NCI-H460 (cell line): ENCODE measurements around the gene CPA1. TPM values are rescaled to one million over a fixed set of nuclear protein-coding genes. Genes with fewer than 3 reads are reported as not detected.
"Not testable (repeated sequence)": the region's sequence is repeated elsewhere in the genome, so short reads cannot be mapped to it uniquely, and the experiment has no call there.

Experiments used
- DNase-seq: peaks from one replicate; pipeline ENCODE4 v3.0.0-alpha.2; 2016; ENCODE audit warnings: low read depth; ENCODE audit errors: extremely low read depth
- total RNA-seq: library from RNA; depleted of rRNA; stranded (reverse); fragments of >200 nt; shearing (Covaris generic); gene quantifications from 2 replicates; pipeline ENCODE4 v1.2.3, GENCODE V29; 2014

The CPA1 gene
- total RNA-seq, 1 experiment from 2014 or later = not detected

DNA sequence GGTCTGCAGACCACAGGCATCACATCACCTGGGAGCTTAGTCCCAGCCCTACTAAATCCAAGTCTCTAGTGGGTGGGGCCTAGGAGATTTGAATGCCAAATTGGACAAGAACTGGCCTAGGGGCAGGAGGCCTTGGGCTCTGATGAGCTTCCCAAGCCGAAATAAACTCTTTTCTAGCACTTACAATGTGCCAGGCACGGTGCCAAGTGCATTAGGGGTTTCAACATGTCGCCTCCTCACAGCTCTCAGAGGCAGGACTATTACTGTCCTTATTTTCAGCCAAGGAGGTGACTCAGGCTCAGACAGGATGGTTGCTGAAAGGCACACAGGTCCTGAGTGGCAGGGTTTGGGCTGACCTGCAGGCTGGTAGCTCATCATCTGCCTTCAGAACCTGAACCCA is 9.2 kb upstream of the CPA1 start:
- no peak for DNase-seq

- DNase-seq = no peak
Observed at GRCh38 chr7:130372402-130373165, 7.7 kb upstream of the CPA1 start.

GRCh38 chr7:130374507-130374906 is 5.8 kb upstream of the CPA1 start:
- no peak for DNase-seq

- not testable (repeated sequence) for DNase-seq
Observed at GRCh38 chr7:130376461-130376860, 3.8 kb upstream of the CPA1 start.

DNA sequence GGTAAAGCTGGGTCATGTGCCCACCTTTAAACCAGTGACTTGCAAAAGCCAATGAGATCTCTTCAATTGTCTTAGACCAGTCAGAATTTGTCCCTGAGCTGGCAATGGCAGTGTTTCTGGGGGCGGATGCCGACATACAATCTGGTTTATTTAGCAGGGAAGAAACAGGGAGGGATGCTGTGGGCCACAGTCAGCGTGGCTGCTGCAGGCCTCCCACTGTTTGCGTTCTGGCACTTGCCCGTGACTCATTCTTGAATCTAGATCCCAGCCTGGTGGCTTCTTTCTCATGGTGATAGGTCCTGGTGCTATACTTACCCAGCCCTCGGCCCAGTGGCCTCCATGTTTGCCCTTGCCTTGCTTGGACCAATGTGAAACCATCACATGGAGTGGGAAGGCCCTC is 3.1 kb upstream of the CPA1 start:
- no peak for DNase-seq

GRCh38 chr7:130379019-130379418 is 1.3 kb upstream of the CPA1 start:
- DNase-seq = no peak

DNA sequence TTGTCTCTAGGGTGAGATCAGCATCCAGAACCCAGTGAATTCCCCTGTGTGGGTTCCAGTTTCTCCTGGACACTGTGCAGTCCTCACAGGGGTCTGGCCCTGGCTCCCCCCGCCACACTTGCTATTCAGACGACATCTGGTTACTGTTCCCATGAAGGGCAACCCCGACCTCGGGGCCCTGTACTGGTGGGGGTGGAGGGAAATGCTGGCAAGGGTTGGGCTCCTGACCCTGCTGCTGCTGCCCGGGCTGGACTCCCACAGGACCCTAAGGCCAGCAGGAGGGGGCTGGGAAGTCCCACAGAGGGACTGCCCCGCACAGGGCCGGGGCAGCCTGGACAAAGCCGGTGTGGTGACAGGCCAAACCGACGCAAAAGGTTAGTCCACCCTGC is 768 bp upstream of the CPA1 start:
- DNase-seq = no peak

- DNase-seq = no peak
Observed at GRCh38 chr7:130380861-130381455, 664 bp downstream of the CPA1 start.

DNA sequence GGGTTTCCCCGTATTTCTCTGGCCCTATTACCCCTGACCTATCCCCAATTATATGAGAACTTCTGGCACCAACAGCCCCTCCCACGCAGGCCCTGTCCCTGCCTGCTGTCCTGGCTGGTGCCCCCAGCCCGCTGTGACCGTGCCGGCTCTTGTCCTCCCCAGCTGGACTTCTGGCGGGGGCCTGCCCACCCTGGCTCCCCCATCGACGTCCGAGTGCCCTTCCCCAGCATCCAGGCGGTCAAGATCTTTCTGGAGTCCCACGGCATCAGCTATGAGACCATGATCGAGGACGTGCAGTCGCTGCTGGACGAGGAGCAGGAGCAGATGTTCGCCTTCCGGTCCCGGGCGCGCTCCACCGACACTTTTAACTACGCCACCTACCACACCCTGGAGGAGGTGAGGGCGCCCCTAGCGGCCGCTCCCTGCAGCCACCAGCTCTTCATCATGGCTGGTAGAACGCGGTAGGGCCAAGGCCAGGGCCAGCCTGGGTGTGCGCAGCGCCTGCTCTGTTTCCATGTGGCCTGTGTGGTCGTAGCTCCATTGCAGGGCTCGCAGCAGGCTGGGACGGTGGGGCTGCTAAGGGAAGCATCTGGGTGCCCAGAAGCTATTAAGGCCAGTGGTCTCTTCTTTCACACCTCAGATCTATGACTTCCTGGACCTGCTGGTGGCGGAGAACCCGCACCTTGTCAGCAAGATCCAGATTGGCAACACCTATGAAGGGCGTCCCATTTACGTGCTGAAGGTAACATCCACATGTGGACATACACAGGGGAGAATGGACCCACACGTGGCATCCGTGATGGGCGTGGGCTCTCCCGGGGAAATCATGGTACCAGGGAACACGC is 1.4 kb downstream of the CPA1 start:
- no peak for DNase-seq

- no peak for DNase-seq
Observed at GRCh38 chr7:130383187-130383980, 3.1 kb downstream of the CPA1 start.

DNA sequence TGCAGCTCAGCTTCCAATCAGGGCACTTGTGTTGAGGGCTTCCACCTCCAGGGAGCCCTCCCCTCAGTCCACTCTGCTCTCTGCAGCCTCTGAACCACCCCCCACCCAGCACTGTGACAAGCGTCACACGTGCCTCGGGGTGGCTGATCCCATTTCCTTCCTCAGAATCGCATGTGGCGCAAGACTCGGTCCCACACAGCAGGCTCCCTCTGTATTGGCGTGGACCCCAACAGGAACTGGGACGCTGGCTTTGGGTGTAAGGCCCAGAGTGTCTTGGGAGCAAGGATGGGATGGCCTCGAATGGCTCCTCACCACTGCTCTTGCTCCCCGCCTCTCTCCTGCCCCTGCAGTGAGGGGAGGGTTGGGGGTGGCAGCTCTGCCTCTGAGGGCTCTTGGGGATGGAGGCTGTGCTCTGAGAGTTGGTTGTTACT is 4.1 kb downstream of the CPA1 start:
- no peak for DNase-seq

DNA sequence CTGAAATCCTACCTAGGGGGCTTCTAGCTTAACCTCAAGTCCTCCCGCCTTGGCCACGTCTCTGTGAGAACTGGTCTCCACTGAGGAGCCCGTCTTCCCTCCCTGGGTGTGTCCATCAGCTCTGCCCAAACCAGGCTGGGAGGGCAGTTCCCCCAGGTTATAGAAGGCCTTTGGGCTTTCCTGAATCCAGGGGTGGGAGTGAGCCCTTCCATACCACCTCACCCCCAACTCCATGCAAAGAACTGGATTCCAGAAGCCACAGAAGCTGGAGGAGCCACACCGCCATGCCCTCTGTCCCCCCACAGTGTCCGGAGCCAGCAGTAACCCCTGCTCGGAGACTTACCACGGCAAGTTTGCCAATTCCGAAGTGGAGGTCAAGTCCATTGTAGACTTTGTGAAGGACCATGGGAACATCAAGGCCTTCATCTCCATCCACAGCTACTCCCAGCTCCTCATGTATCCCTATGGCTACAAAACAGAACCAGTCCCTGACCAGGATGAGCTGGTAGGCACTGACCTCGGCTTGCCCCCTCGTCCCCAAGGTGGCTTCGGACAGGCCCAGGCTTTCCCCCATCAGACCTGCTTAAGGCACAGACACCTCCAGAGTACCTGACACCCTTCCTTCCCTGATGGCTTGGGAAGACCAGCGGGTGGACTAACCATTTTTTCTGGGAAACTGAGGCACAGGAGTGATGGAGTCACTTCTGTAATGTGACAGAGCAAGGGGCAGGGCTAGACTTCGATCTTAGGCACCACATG is 4.7 kb downstream of the CPA1 start:
- no peak for DNase-seq

- no peak for DNase-seq
Observed at GRCh38 chr7:130385600-130386066, 5.3 kb downstream of the CPA1 start.

- no peak for DNase-seq
Observed at GRCh38 chr7:130386876-130387275, 6.6 kb downstream of the CPA1 start.

DNA sequence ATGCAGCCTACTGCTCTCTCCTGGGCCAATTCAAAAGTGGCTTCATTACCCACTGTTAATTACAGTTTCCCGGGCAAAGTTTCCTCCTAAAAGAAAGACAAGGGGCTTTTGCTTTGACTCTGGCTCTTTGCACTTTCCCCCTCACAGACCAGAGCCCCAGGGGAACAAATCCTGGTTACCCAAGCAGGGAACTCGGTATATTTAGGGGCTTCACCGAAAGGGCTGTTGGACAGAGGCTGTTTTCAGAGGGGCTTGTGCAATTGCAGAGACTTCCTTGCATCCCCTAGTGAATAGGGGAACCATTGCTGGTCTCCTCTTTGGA is 7.0 kb downstream of the CPA1 start:
- DNase-seq = no peak

DNA sequence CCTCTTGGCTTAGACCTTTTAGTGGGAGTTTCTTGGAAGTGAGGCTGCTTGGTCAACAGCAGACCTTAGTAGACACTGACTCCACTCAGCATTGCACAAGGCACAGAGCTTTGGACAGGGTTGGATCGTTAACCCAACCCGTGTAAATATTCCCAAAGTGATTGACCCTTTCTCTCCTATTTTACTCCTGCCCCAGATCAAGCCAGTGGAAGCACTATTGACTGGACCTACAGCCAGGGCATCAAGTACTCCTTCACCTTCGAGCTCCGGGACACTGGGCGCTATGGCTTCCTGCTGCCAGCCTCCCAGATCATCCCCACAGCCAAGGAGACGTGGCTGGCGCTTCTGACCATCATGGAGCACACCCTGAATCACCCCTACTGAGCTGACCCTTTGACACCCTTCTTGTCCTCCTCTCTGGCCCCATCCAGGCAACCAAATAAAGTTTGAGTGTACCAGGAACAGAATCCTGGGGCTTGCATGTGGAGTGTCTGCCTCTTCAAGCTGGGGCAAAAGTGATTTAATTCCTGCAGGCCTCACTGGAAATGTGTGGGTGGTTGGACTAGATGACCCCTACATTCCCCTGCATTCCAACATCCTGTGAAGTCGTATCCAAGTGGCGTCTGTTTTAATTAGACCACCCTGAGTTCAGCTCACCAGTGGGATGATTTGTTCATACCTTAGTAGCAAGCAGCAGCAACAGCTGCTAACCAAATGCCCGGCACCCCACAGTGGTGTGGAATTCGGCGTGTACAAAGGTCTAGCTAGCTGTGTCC is 7.5 kb downstream of the CPA1 start:
- DNase-seq = no peak

DNA sequence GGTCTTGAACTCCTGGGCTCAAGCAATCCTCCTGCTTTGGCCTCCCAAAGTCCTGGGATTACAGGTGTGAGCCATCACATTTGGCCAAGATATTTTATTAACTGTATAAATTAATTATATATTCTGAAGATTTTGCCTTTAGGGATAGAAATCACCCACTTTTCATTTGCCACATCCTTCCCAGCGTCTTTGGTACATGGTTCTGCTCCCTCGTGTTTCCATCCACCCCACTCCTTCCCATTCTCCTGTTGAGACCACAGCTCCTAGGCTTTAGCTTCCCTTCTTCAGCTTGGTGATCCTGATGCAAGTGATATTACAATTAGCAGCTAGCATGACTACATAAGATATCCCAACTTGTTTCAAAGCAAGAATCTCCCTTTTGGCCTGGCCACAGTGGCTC is 8.4 kb downstream of the CPA1 start:
- no peak for DNase-seq

- DNase-seq = no peak
Observed at GRCh38 chr7:130390486-130390885, 10.2 kb downstream of the CPA1 start.

GRCh38 chr7:130393101-130393561 is 12.8 kb downstream of the CPA1 start:
- DNase-seq = no peak
